Endothelial cell (in vitro differentiated cells): ENCODE data around the gene IL13. TPM values are rescaled to one million over a fixed set of nuclear protein-coding genes. Genes with fewer than 3 reads are reported as not detected.

Experiments
- DNase-seq: peaks from one replicate; pipeline ENCODE4 v3.0.0; 2021; ENCODE audit warnings: low spot score
- H3K27ac Mint-ChIP-seq: one replicate; pipeline ENCODE4 v1.8.0; 2021; ENCODE audit warnings: mixed read lengths, inconsistent platforms; ENCODE audit not compliant: unreplicated experiment
- H3K27me3 Mint-ChIP-seq: one replicate; pipeline ENCODE4 v1.8.0; 2021; ENCODE audit warnings: mild to moderate bottlenecking, moderate library complexity, mixed read lengths, inconsistent platforms; ENCODE audit not compliant: unreplicated experiment
- H3K36me3 Mint-ChIP-seq: one replicate; pipeline ENCODE4 v1.8.0; 2021; ENCODE audit warnings: mild to moderate bottlenecking, low read depth, mixed read lengths, inconsistent platforms; ENCODE audit not compliant: unreplicated experiment
- H3K4me1 Mint-ChIP-seq: one replicate; pipeline ENCODE4 v1.8.0; 2021; ENCODE audit warnings: mild to moderate bottlenecking, mixed read lengths, inconsistent platforms; ENCODE audit not compliant: unreplicated experiment
- H3K4me3 Mint-ChIP-seq: one replicate; pipeline ENCODE4 v1.8.0; 2021; ENCODE audit warnings: mild to moderate bottlenecking, mixed read lengths, inconsistent platforms; ENCODE audit not compliant: unreplicated experiment
- H3K9me3 Mint-ChIP-seq: one replicate; pipeline ENCODE4 v1.8.0; 2021; ENCODE audit warnings: mixed read lengths, inconsistent platforms; ENCODE audit not compliant: unreplicated experiment
- CTCF ChIP-seq: fragments of 200-600 bp; sonication (generic); IDR thresholded peaks from one replicate; pipeline ENCODE4 v1.5.0; 2021; ENCODE audit warnings: antibody characterized with exemption; ENCODE audit not compliant: unreplicated experiment
- long read RNA-seq: library from polyadenylated mRNA; unstranded; transcript quantifications from one replicate; pipeline ENCODE4 v2.0.0, GENCODE V29; 2020; ENCODE audit not compliant: unreplicated experiment
- total RNA-seq: library from RNA; stranded (reverse); fragmentation: NEBNext Ultra II Directional; extraction: Animal tissue kit (Norgen Biotek cat#: 25700); gene quantifications from one replicate; pipeline ENCODE4 v1.2.1, GENCODE V29; 2021; ENCODE audit not compliant: unreplicated experiment

The IL13 gene
- total RNA-seq, result not detected
- long read RNA-seq, result 0 reads

- Mint-ChIP-seq H3K27me3 (peaks cover 15% of the 10 kb centered on the region), H3K27ac (no peak within 1 kb of the TSS), H3K36me3 (no peaks in the 10 kb centered on the region), H3K9me3 (no peaks in the 10 kb centered on the region), H3K4me1 (no peaks in the 10 kb centered on the region), H3K4me3 (no peak within 1 kb of the TSS)
- no peak for DNase-seq
- TF ChIP-seq CTCF, result no peak
Observed at GRCh38 chr5:132657676-132658380, at the start of gene IL13. Gene IL13 (plus strand): TSS chr5:132658173. CDS start chr5:132658187, 14 bp downstream.

GRCh38 chr5:132611965-132612364 is 46.0 kb upstream of the IL13 start:
- DNase-seq, result no peak
- peaks cover 4% of the 10 kb centered on the region for H3K36me3 Mint-ChIP-seq
- H3K4me1 Mint-ChIP-seq, result no peaks in the 10 kb centered on the region
- no peak overlapping the region for H3K4me3 Mint-ChIP-seq
- H3K9me3 Mint-ChIP-seq, result no peaks in the 10 kb centered on the region
- H3K27me3 Mint-ChIP-seq, result no peaks in the 10 kb centered on the region
- H3K27ac Mint-ChIP-seq, result no peak overlapping the region
- TF ChIP-seq CTCF, result no peak

GRCh38 chr5:132612846-132613245 is 45.1 kb upstream of the IL13 start:
- no peaks in the 10 kb centered on the region for H3K27me3 Mint-ChIP-seq
- no peak overlapping the region for H3K27ac Mint-ChIP-seq
- peaks cover 4% of the 10 kb centered on the region for H3K36me3 Mint-ChIP-seq
- no peaks in the 10 kb centered on the region for H3K9me3 Mint-ChIP-seq
- TF ChIP-seq CTCF, result no peak
- no peak overlapping the region for H3K4me3 Mint-ChIP-seq
- H3K4me1 Mint-ChIP-seq, result no peaks in the 10 kb centered on the region
- DNase-seq, result no peak

- H3K36me3 Mint-ChIP-seq, result no peaks in the 10 kb centered on the region
Observed at GRCh38 chr5:132621699-132622098, 36.3 kb upstream of the IL13 start.

More at GRCh38 chr5:132621699-132622098, 36.3 kb upstream of the IL13 start:
- TF ChIP-seq CTCF, result no peak
- H3K27me3 Mint-ChIP-seq, result no peaks in the 10 kb centered on the region
- H3K27ac Mint-ChIP-seq, result no peak overlapping the region
- H3K9me3 Mint-ChIP-seq, result no peaks in the 10 kb centered on the region
- H3K4me3 Mint-ChIP-seq, result no peak overlapping the region
- H3K4me1 Mint-ChIP-seq, result no peaks in the 10 kb centered on the region
- no peak for DNase-seq
